HFFc6 (cell line): Measurements from ENCODE around the gene HECTD1. TPM values are rescaled to one million over a fixed set of nuclear protein-coding genes. Genes with fewer than 3 reads are reported as not detected.
"Not testable (repeated sequence)": the region's sequence is repeated elsewhere in the genome, so short reads cannot be mapped to it uniquely, and the experiment has no call there.

Experiments used
- DNase-seq: peaks from one replicate; pipeline ENCODE4 v3.0.0-alpha.2; 2018
- H3K27ac Mint-ChIP-seq: 2 replicates; pipeline ENCODE4 v1.8.0; 2020; ENCODE audit warnings: mild to moderate bottlenecking, mixed read lengths
- H3K27me3 Mint-ChIP-seq: 2 replicates; pipeline ENCODE4 v1.8.0; 2021; ENCODE audit warnings: mild to moderate bottlenecking, moderate library complexity, mixed read lengths; ENCODE audit not compliant: insufficient read depth
- H3K36me3 Mint-ChIP-seq: 2 replicates; pipeline ENCODE4 v1.8.0; 2021; ENCODE audit warnings: low read depth, mixed read lengths
- H3K4me1 Mint-ChIP-seq: 2 replicates; pipeline ENCODE4 v1.8.0; 2020; ENCODE audit warnings: low read depth, mixed read lengths
- H3K4me3 Mint-ChIP-seq: 2 replicates; pipeline ENCODE4 v1.8.0; 2020; ENCODE audit warnings: mild to moderate bottlenecking, moderate library complexity, mixed read lengths
- H3K9me3 Mint-ChIP-seq: 2 replicates; pipeline ENCODE4 v1.8.0; 2020; ENCODE audit warnings: mild to moderate bottlenecking, mixed read lengths
- long read RNA-seq: library from polyadenylated mRNA; unstranded; transcript quantifications from one replicate; pipeline ENCODE4 v2.0.0, GENCODE V29; 2019
- total RNA-seq, 6 experiments: library from RNA; stranded (reverse); fragmentation: NEBNext Ultra II Directional; extraction: Animal tissue kit (Norgen Biotek cat#: 25700); gene quantifications; 2 replicates in 1 of 6; 3 replicates in 5 of 6; pipeline ENCODE4 v1.2.3, GENCODE V29; 2021
- TF ChIP-seq, protein P1 (sequence below): fragments of 200-600 bp; sonication (generic); IDR thresholded peaks from 2 replicates; pipeline ENCODE4 v1.5.0; 2021; ENCODE audit warnings: antibody characterized with exemption, mild to moderate bottlenecking

The HECTD1 gene
- 100 to 1,000 TPM; 125 to 153 (median 145) TPM for total RNA-seq
- long read RNA-seq, partial matches to known transcripts, result 67 of 74 reads
- long read RNA-seq, other reads (novel, unspliced or antisense), result 6 of 74 reads

DNA sequence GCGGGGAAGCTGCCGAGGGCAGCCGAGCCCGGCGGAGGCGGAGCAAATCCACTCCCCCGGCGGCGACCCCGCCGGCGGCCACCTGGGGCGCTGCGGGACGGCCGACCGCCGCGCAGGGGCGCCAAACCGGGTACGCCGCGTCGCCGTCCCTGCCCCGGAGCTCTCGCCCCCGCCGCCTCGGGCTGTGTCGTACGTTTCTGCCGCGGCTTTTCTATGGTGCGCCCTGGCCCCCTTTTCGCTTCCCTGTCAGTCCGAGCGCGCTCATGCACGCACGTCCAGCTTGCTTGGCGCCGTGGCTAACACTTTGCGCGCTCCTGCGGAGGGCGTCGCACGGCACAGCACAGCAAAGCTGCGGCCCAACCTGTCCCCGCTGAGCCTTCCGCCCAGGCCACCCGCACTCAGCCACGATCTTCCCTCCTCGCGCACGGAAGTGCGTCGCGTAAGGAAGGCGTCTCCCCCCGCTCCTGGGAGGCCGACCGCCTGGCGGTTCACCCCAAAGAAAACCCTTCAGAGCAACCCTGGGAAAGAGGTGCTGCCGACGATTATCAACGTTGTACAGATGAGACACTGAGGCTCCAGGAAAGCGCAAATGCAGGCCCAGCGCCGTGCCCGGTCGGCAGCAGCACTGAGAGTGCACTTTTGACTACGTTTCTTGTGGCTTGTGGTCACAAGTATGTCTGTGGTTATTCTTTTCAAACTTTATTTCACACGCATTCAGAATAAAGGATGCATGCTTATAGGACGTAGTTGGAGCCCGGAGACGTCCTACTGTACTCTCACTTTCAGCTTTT, at the start of gene HECTD1:
Gene HECTD1 (minus strand): TSS at position 39 of the 791 bp plus-strand sequence. CDS start 1,857 bp downstream, outside the sequence.
- peaks cover 29% of the 10 kb centered on the region for H3K4me1 Mint-ChIP-seq
- H3K27ac Mint-ChIP-seq, result peak within 1 kb of the TSS; percentile 98
- H3K9me3 Mint-ChIP-seq, result no peaks in the 10 kb centered on the region
- DNase-seq, result peak; percentile 83
- TF ChIP-seq, protein P1, sequence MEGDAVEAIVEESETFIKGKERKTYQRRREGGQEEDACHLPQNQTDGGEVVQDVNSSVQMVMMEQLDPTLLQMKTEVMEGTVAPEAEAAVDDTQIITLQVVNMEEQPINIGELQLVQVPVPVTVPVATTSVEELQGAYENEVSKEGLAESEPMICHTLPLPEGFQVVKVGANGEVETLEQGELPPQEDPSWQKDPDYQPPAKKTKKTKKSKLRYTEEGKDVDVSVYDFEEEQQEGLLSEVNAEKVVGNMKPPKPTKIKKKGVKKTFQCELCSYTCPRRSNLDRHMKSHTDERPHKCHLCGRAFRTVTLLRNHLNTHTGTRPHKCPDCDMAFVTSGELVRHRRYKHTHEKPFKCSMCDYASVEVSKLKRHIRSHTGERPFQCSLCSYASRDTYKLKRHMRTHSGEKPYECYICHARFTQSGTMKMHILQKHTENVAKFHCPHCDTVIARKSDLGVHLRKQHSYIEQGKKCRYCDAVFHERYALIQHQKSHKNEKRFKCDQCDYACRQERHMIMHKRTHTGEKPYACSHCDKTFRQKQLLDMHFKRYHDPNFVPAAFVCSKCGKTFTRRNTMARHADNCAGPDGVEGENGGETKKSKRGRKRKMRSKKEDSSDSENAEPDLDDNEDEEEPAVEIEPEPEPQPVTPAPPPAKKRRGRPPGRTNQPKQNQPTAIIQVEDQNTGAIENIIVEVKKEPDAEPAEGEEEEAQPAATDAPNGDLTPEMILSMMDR, result peak; percentile 94
- H3K27me3 Mint-ChIP-seq, result no peaks in the 10 kb centered on the region
- peaks cover 26% of the 10 kb centered on the region for H3K36me3 Mint-ChIP-seq
- H3K4me3 Mint-ChIP-seq, result peak within 1 kb of the TSS; percentile 95

DNA sequence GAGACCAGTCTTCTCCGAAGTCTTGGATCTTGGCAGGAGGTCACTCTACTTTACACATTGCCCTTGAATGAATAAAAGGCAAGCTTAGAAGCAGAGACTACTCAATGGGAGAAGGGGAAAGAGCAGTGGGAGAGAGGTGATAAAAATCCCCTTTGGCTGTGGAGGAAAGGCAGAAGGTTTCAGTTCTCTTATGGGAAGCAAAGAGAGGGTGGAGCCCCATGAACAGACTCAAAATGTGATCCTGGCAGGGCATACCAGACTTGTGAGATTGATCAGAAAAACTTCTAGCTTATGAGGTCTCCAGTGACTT, 49.6 kb upstream of the HECTD1 start:
- no peak overlapping the region for H3K4me3 Mint-ChIP-seq
- TF ChIP-seq, protein P1, result no peak
- no peak overlapping the region for H3K27ac Mint-ChIP-seq
- no peaks in the 10 kb centered on the region for H3K36me3 Mint-ChIP-seq
- H3K27me3 Mint-ChIP-seq, result no peaks in the 10 kb centered on the region; the same call in none of the 2 replicates
- DNase-seq, result no peak
- H3K9me3 Mint-ChIP-seq, result no peaks in the 10 kb centered on the region
- peaks cover 15% of the 10 kb centered on the region for H3K4me1 Mint-ChIP-seq

DNA sequence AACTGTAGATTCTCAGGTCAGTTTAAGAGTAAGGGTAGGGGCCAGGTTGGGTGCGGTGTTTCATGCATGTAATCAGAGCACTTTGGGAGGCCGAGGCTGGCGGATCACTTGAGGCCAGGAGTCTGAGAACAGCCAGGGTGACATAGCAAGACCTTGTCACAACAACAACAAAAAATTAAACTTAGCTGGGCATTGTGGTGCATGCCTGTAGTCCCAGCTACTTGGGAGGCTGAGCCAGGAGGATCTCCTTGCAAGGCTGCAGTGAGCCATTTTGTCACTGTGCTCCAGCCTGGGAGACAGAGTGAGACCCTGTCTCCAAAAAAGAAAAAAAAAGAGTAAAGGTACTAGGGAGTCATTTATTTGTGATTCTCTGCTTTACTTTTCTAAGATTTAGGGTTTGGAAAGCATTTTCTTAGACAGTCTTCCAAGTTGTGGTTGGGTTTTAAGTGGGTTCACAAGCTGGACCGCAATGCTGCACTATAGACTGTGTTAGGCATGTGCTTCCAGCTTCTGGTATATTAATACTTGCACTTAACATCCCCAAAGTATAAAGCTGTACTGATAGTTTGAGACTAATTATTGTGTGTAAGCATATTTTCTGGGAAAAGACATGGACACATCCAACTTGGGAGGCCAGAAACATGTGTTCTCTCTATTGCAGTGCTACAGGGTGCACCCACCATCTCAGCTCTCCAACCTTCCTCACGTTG, 49.1 kb upstream of the HECTD1 start:
- Mint-ChIP-seq H3K4me3 (no peak overlapping the region), H3K27me3 (no peaks in the 10 kb centered on the region; the same call in none of the 2 replicates), H3K36me3 (no peaks in the 10 kb centered on the region)

DNA sequence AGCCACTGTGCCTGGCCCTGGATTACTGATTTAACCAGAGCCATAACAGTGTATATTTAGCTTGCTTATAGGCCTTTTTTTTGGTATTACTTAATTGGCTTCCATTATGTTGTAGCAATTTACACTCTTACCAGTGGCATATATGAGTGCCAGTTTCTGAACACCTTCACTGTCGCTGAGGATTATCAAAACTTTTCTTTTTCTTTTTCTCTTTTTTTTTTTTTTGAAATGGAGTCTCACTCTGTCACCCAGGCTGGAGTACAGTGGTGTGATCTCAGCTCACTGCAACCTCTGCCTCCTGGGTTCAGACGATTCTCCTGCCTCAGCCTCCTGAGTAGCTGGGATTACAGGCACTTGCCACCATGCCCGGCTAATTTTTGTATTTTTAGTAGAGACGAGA, 48.3 kb upstream of the HECTD1 start:
- not testable (repeated sequence) for DNase-seq, H3K27ac Mint-ChIP-seq, H3K4me1 Mint-ChIP-seq, H3K27me3 Mint-ChIP-seq, H3K4me3 Mint-ChIP-seq, H3K9me3 Mint-ChIP-seq, H3K36me3 Mint-ChIP-seq

More for the DNA sequence above, 49.1 kb upstream of the HECTD1 start:
- Mint-ChIP-seq H3K27ac (no peak overlapping the region), H3K9me3 (no peaks in the 10 kb centered on the region), H3K4me1 (peaks cover 11% of the 10 kb centered on the region)
- TF ChIP-seq, protein P1, result no peak
- no peak for DNase-seq

DNA sequence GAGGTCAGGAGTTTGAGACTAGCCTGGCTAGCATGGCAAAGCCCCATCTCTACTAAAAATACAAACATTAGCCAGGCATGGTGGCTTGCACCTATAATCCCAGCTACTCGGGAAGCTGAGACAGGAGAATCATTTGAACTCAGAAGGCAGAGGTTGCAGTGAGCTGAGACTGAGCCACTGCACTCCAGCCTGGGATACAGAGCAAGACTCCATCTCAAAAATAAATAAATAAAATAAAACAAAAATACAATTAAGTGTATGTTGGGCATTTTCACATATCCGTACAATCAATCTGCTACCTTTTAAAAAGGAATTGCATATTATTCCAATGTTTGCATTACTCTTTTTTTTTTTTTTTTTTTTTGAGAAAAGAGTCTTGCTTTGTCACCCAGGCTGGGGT, 47.7 kb upstream of the HECTD1 start:
- Mint-ChIP-seq H3K27ac (no peak overlapping the region), H3K4me3 (no peak overlapping the region), H3K27me3 (no peaks in the 10 kb centered on the region; the same call in none of the 2 replicates), H3K36me3 (no peaks in the 10 kb centered on the region), H3K9me3 (no peaks in the 10 kb centered on the region), H3K4me1 (peaks cover 5% of the 10 kb centered on the region; the same call in 1 of the 2 replicates)
- no peak for DNase-seq
- TF ChIP-seq, protein P1, result no peak
